ENCODE results near the gene PBOV1.

Gene PBOV1

GRCh38 chr6:138204792-138205384 lies 13.4 kb downstream of the PBOV1 start:
- DNase-seq (ENCODE audit: low spot score): no peak

GRCh38 chr6:138204303-138204702 lies 14.0 kb downstream of the PBOV1 start:
- no peak for DNase-seq (ENCODE audit: low spot score)

- no peak for DNase-seq (ENCODE audit: low spot score)
Observed at GRCh38 chr6:138203315-138203714, 15.0 kb downstream of the PBOV1 start.

GRCh38 chr6:138201836-138202235 lies 16.5 kb downstream of the PBOV1 start:
- no peak for DNase-seq (ENCODE audit: low spot score)

GRCh38 chr6:138198430-138199091 lies 19.7 kb downstream of the PBOV1 start:
- no peak for DNase-seq (ENCODE audit: low spot score)

GRCh38 chr6:138197570-138197969 lies 20.7 kb downstream of the PBOV1 start:
- DNase-seq (ENCODE audit: low spot score): no peak

GRCh38 chr6:138196122-138196738 lies 22.1 kb downstream of the PBOV1 start:
- no peak for DNase-seq (ENCODE audit: low spot score)

GRCh38 chr6:138194287-138194686 lies 24.0 kb downstream of the PBOV1 start:
- DNase-seq (ENCODE audit: low spot score): no peak

- no peak for DNase-seq (ENCODE audit: low spot score)
Observed at GRCh38 chr6:138188278-138188941, 29.9 kb downstream of the PBOV1 start.

GRCh38 chr6:138187156-138187555 lies 31.1 kb downstream of the PBOV1 start:
- no peak for DNase-seq (ENCODE audit: low spot score)

- no peak for DNase-seq (ENCODE audit: low spot score)
Observed at GRCh38 chr6:138184230-138184629, 34.1 kb downstream of the PBOV1 start.

- no peak for DNase-seq (ENCODE audit: low spot score)
Observed at GRCh38 chr6:138183790-138184134, 34.5 kb downstream of the PBOV1 start.

GRCh38 chr6:138182939-138183789 lies 35.1 kb downstream of the PBOV1 start:
- DNase-seq (ENCODE audit: low spot score): no peak

GRCh38 chr6:138176652-138177232 lies 41.5 kb downstream of the PBOV1 start:
- no peak for DNase-seq (ENCODE audit: low spot score)

GRCh38 chr6:138175596-138175995 lies 42.7 kb downstream of the PBOV1 start:
- no peak for DNase-seq (ENCODE audit: low spot score)
